Fibroblast of the aortic adventitia (primary cell): Measurements from ENCODE around the gene RGS7. TPM values are rescaled to one million over a fixed set of nuclear protein-coding genes. Genes with fewer than 3 reads are reported as not detected.
"Not testable (repeated sequence)": the region's sequence is repeated elsewhere in the genome, so short reads cannot be mapped to it uniquely, and the experiment has no call there.

Experiments used
- DNase-seq: peaks from one replicate; pipeline ENCODE4 v3.0.0-alpha.2; 2010; ENCODE audit warnings: low read depth
- H3K4me3 ChIP-seq: 2 replicates; pipeline ENCODE4 v1.5.1; 2011; ENCODE audit warnings: low read depth, mild to moderate bottlenecking, control low read depth, low read length, moderate library complexity
- total RNA-seq: library from RNA; depleted of rRNA; stranded (reverse); fragments of >200 nt; gene quantifications from 2 replicates; pipeline ENCODE4 v1.2.3, GENCODE V29; 2012; ENCODE audit warnings: low replicate concordance
- TF ChIP-seq, protein P1 (sequence below): IDR thresholded peaks from 2 replicates; pipeline ENCODE4 v1.5.1; 2011; ENCODE audit warnings: mild to moderate bottlenecking, low read length, control low read depth, inconsistent platforms; ENCODE audit not compliant: insufficient read depth

Gene RGS7
- total RNA-seq, 1 donor, result 0.63 TPM

DNA sequence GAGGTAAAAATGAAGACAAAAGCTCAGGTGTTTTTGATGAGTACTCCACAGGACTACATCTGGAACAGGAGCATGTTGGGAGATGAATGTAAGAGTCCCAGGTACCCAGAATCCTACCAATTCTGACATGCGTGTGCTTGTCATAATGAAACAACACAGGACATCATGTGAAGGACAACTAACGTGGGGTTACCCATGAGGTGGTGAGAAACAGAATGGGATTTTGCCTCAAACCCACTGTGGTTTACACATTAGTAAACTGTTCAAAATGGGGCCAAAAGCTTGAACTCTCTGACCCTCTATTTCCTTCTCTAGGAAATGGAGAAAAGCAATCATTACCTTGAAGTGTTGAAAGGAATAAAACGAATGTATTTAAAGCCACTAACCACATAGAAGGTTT, 266.2 kb downstream of the RGS7 start:
- TF ChIP-seq, protein P1, sequence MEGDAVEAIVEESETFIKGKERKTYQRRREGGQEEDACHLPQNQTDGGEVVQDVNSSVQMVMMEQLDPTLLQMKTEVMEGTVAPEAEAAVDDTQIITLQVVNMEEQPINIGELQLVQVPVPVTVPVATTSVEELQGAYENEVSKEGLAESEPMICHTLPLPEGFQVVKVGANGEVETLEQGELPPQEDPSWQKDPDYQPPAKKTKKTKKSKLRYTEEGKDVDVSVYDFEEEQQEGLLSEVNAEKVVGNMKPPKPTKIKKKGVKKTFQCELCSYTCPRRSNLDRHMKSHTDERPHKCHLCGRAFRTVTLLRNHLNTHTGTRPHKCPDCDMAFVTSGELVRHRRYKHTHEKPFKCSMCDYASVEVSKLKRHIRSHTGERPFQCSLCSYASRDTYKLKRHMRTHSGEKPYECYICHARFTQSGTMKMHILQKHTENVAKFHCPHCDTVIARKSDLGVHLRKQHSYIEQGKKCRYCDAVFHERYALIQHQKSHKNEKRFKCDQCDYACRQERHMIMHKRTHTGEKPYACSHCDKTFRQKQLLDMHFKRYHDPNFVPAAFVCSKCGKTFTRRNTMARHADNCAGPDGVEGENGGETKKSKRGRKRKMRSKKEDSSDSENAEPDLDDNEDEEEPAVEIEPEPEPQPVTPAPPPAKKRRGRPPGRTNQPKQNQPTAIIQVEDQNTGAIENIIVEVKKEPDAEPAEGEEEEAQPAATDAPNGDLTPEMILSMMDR, result no peak
- DNase-seq, result no peak
- no peak overlapping the region for H3K4me3 ChIP-seq

DNA sequence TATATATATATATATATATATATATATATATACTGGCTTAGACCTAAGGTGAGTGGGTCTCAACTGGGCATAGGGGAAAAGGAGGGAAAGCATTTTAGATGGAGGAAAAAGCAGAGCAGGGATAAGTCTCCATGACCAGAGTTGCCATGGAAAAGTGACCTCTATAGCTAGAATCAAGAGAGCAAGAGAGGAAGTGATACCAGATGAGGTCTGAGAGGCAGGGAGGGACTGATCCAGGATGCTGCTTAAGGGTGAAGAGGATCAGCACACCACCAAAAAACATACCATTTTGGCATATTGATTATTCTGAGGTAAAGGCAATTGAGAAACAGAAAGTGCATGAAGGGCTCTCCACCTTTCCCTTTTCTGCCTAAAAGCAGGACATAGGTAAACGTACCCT, 267.9 kb downstream of the RGS7 start:
- H3K4me3 ChIP-seq, DNase-seq: not testable (repeated sequence)

DNA sequence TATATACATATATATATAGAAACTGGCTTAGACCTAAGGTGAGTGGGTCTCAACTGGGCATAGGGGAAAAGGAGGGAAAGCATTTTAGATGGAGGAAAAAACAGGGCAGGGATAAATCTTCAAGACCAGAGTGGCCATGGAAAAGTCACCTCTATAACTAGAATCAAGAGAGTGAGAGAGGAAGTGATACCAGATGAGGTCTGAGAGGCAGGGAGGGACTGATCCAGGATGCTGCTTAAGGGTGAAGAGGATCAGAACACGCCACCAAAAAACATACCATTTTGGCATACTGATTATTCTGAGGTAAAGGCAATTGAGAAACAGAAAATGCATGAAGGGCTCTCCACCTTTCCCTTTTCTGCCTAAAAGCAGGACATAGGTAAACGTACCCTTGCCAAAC, 268.9 kb downstream of the RGS7 start:
- H3K4me3 ChIP-seq, DNase-seq: not testable (repeated sequence)

DNA sequence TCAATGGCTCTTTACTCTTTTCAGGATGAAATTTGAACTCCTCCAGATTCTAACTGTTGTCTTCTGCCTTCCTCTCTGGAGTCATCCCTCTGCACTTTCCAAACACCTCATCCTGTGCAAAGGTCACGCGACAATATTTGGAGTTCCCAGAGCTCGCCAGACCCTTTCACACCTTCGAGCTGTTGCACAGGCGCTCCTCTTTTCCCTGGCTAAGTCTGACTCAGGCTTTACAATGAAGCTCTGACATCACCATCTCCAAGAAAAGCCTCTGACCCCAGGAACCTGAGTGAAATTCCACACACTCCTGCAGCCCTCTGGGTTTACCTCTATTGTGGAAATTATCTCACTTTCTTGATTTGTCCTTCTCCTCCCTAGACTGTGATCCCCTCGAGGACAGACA, 270.3 kb downstream of the RGS7 start:
- no peak for DNase-seq
- TF ChIP-seq, protein P1, result no peak
- H3K4me3 ChIP-seq, result no peak overlapping the region

DNA sequence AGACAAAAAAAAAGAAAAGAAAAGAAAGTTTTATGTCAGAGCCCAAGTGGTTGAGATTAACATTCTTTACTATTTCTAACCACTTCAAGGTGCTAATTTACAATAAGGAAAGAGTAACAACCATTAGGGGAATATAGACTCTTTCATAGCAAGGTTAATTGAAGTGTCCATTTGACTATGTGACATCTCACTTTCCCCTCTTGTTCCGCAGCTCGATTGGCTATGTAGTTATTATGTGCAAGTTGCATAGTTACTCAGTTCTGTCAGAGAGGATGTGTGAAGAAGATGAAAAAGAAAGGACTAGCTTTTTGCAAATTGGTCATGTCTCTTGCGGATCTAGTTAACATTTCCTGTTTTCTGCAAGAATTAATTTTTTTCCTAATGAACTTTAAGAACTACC, 273.7 kb downstream of the RGS7 start:
- no peak overlapping the region for H3K4me3 ChIP-seq
- no peak for DNase-seq
- TF ChIP-seq, protein P1, result no peak

DNA sequence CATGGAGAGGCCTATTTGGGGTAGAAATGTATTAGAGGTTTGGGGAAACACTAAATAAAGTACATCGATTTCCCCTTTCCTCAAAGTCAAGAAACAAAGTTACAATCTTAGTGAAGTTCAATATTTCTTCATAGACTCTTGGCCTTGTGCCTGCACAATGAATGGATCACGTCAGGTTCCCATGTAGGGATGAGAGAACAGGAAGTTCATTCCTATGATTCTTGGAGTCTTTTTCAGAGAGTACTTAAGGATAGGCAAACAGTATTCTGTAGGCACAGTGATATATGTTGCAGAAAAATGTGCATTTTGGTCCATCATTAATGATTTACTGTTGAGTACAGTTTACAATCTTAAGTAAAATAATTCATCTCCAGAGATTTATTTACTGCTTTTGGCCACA, 275.5 kb downstream of the RGS7 start:
- no peak for DNase-seq
- TF ChIP-seq, protein P1, result no peak
- H3K4me3 ChIP-seq, result no peak overlapping the region

DNA sequence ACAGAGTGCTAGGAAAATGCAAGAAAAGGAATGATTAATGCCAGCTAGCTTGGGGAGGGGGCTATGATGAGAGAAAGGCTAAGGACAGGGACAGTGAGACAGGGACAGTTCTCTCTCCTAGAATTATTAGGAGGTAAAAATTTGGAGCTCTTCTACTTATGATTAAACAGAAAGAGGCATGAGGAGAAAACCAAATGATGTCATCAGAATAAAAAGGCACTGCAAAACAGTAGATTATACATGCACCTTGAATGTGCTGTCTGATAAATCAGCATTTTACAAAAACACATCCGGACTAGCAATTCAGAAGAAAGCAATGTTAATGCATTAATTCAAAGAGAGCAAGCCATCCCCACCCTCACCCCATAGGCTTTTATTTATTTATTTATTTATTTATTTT, 277.5 kb downstream of the RGS7 start:
- no peak for DNase-seq
- no peak overlapping the region for H3K4me3 ChIP-seq
- TF ChIP-seq, protein P1, result no peak

DNA sequence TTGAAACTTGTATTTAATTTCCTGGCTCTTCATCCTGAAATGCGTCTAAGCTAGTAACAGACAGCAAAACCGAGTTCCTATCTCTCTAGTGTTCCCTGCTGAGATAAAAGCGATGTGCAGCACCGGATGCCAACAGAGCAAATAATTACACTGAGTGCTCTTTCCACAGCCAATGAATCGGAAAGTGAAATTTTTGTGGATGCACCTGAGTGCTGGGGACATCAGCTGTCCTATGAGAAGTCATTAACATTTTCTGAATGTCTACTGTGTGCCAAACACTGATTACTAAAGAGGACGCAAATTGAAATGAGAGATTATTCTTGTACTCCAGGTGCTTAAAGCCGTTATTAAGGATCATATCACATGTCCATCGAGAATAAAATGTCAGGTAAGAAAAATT, 278.0 kb downstream of the RGS7 start:
- no peak for DNase-seq
- H3K4me3 ChIP-seq, result no peak overlapping the region
- TF ChIP-seq, protein P1, result no peak
